HEK293 (cell line): Measurements from ENCODE around the gene FALEC.

Source experiments
- ZBTB1 ChIP-seq: fragments of 450-650 bp; formaldehyde crosslinking; IDR thresholded peaks from 2 replicates; pipeline ENCODE4 v1.5.1; 2016; ENCODE audit warnings: missing biosample characterization, missing genetic modification characterization
- ZFP69B ChIP-seq: fragments of 450-650 bp; formaldehyde crosslinking; IDR thresholded peaks from 2 replicates; pipeline ENCODE4 v1.5.1; 2016; ENCODE audit warnings: missing biosample characterization, missing genetic modification characterization
- ZNF138 ChIP-seq: fragments of 450-650 bp; formaldehyde crosslinking; IDR thresholded peaks from 2 replicates; pipeline ENCODE4 v1.5.1; 2016; ENCODE audit warnings: missing biosample characterization, missing genetic modification characterization, borderline replicate concordance
- ZNF292 ChIP-seq: fragments of 450-650 bp; formaldehyde crosslinking; IDR thresholded peaks from 2 replicates; pipeline ENCODE4 v1.5.1; 2016; ENCODE audit warnings: low read depth, missing biosample characterization, missing genetic modification characterization, borderline replicate concordance
- ZNF558 ChIP-seq: fragments of 450-650 bp; formaldehyde crosslinking; IDR thresholded peaks from 2 replicates; pipeline ENCODE4 v1.5.1; 2016; ENCODE audit warnings: missing biosample characterization, missing genetic modification characterization
- ZNF768 ChIP-seq: fragments of 450-650 bp; formaldehyde crosslinking; IDR thresholded peaks from 2 replicates; pipeline ENCODE4 v1.5.1; 2018; ENCODE audit warnings: missing biosample characterization, mild to moderate bottlenecking, missing genetic modification characterization
- TF ChIP-seq, protein P1 (sequence below): fragments of 450-650 bp; formaldehyde crosslinking; optimal IDR thresholded peaks from 2 replicates; pipeline ENCODE3; 2016; ENCODE audit warnings: missing biosample characterization, mild to moderate bottlenecking, missing genetic modification characterization
- TF ChIP-seq, protein P2 (sequence below): fragments of 450-650 bp; formaldehyde crosslinking; IDR thresholded peaks from 2 replicates; pipeline ENCODE4 v1.5.1; 2016; ENCODE audit warnings: missing biosample characterization, missing genetic modification characterization

DNA sequence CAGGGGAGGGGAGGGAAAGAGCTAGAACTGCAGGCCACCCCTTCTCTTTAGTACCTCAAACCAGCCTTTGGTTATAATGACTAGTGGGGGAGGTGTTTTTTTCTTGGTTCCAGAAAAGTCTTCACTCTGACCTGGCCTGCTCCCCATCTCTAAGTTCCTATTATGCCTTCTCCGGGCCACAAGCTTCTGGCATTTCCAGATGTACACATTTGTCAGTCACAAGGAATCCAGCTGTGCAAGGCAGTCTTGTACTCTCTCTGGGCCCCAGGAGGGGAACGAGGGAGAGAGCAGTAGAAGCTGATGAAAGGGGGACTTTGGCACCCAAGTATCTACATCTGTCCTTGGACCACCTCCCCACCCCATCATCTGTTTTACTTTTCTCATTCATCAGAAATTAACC lies 2.7 kb upstream of the FALEC start:
- TF ChIP-seq ZFP69B (tag by site-specific recombination) (no peak), ZNF768 (tag by site-specific recombination) (no peak), ZNF138 (no peak), ZBTB1 (no peak), ZNF292 (tag by site-specific recombination) (no peak), ZNF558 (tag by site-specific recombination) (no peak)
- TF ChIP-seq, protein P1, sequence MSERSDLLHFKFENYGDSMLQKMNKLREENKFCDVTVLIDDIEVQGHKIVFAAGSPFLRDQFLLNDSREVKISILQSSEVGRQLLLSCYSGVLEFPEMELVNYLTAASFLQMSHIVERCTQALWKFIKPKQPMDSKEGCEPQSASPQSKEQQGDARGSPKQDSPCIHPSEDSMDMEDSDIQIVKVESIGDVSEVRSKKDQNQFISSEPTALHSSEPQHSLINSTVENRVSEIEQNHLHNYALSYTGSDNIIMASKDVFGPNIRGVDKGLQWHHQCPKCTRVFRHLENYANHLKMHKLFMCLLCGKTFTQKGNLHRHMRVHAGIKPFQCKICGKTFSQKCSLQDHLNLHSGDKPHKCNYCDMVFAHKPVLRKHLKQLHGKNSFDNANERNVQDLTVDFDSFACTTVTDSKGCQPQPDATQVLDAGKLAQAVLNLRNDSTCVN (tag by site-specific recombination) = no peak
- TF ChIP-seq, protein P2, sequence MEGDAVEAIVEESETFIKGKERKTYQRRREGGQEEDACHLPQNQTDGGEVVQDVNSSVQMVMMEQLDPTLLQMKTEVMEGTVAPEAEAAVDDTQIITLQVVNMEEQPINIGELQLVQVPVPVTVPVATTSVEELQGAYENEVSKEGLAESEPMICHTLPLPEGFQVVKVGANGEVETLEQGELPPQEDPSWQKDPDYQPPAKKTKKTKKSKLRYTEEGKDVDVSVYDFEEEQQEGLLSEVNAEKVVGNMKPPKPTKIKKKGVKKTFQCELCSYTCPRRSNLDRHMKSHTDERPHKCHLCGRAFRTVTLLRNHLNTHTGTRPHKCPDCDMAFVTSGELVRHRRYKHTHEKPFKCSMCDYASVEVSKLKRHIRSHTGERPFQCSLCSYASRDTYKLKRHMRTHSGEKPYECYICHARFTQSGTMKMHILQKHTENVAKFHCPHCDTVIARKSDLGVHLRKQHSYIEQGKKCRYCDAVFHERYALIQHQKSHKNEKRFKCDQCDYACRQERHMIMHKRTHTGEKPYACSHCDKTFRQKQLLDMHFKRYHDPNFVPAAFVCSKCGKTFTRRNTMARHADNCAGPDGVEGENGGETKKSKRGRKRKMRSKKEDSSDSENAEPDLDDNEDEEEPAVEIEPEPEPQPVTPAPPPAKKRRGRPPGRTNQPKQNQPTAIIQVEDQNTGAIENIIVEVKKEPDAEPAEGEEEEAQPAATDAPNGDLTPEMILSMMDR (tag by site-specific recombination) = no peak
